ENCODE data around the gene CCSAP.

- TF ChIP-seq CTCF (IDR thresholded peaks at IDR 0.05; ENCODE audit: insufficient read depth, low read length) = no peak
- no peak for TF ChIP-seq POLR2AphosphoS5 (IDR thresholded peaks at IDR 0.05; ENCODE audit: low read depth)
- no peak for TF ChIP-seq REST (IDR thresholded peaks at IDR 0.05; ENCODE audit: insufficient replicate concordance, low read depth)
Measured at GRCh38 chr1:229323885-229324553, 18.8 kb downstream of the CCSAP start.

All from HL-60 (cell line).